Subcutaneous abdominal adipose tissue (tissue), 5 donors: ENCODE results near the gene NEK10.

Source experiments
- H3K27ac ChIP-seq: one replicate; pipeline ENCODE4 v1.7.0; 2013; ENCODE audit warnings: low read depth, mild to moderate bottlenecking, inconsistent platforms, low read length, moderate library complexity
- H3K27me3 ChIP-seq, 5 donors: one replicate each; pipeline ENCODE4 v1.7.0; 2013; ENCODE audit warnings: low read length in 5 of 5, inconsistent platforms in 1 of 5; ENCODE audit not compliant: control insufficient read depth in 5 of 5, insufficient read depth in 4 of 5
- H3K36me3 ChIP-seq, 5 donors: one replicate each; pipeline ENCODE4 v1.7.0; 2013; ENCODE audit warnings: low read length in 5 of 5; ENCODE audit not compliant: control insufficient read depth in 5 of 5, insufficient read depth in 5 of 5
- H3K4me1 ChIP-seq, 5 donors: one replicate each; pipeline ENCODE4 v1.7.0; 2013; ENCODE audit warnings: low read length in 5 of 5, mild to moderate bottlenecking in 3 of 5, moderate library complexity in 1 of 5; ENCODE audit not compliant: control insufficient read depth in 5 of 5, insufficient read depth in 5 of 5
- H3K4me3 ChIP-seq, 5 donors: one replicate each; pipeline ENCODE4 v1.7.0; 2013; ENCODE audit warnings: low read length in 5 of 5, low read depth in 1 of 5
- H3K9ac ChIP-seq, 5 donors: one replicate each; pipeline ENCODE4 v1.7.0; 2013; ENCODE audit warnings: low read length in 5 of 5, mild to moderate bottlenecking in 4 of 5, moderate library complexity in 3 of 5
- H3K9me3 ChIP-seq, 5 donors: one replicate each; pipeline ENCODE4 v1.7.0; 2013; ENCODE audit warnings: low read length in 5 of 5; ENCODE audit not compliant: control insufficient read depth in 5 of 5
- donor health status: healthy.
- donor health status: healthy.
- donor health status: healthy.
- donor health status: healthy.
- donor health status: healthy.

Gene NEK10

DNA sequence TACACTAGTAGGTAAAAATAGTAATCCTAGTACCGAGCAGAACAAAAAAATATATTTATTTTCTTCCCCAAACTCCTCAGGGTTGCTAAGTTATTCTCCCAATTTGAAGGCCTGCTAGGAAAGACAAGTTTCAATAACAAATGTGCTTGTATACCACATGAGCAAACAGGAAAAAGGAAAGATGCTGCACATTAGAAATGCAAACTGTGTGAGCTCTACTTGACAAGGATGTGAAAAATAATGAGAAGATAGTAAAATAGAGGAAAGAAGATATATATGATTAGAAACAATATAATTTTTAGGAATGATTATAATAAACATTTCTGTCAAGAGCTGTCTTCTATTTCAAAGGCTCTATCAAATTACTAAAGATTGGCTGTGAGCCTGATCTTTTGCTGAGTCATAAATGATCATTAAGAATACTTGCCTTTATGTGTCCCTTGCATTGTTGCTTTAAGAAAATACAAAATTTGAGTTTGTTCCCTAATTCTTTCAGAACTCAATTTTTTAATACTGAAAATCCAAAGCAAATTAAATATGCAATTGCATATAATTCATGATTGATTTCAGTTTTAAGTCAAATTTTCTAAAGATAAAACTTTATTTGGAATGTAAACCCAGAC, 174.2 kb downstream of the NEK10 start:
- H3K9me3 ChIP-seq = peaks cover 0 to 5% (median 0%) of the 10 kb centered on the region in 5 donors
- no peak overlapping the region for H3K9ac ChIP-seq
- no peak overlapping the region for H3K4me3 ChIP-seq
- no peaks in the 10 kb centered on the region for H3K27me3 ChIP-seq
- no peaks in the 10 kb centered on the region for H3K4me1 ChIP-seq
- no peak overlapping the region for H3K27ac ChIP-seq
- no peaks in the 10 kb centered on the region for H3K36me3 ChIP-seq

DNA sequence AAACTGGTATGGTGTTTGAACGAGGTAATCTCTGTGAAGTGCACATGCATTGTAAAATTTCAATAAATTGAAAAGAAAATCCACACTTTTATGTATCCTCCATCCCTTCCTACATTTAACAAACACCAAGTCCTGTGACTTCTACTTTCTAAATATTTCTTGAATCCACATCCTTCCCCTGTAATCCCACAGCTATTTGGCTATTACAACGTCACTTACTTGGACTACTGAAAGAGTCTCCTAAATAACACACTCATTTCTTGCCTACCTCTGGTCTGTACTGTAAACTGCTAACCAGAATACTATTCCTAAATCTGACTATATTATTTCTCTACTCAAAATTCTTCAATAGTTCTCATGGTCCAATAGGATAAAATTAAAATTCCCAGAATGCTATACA, 176.1 kb downstream of the NEK10 start:
- H3K36me3 ChIP-seq = no peaks in the 10 kb centered on the region
- H3K9ac ChIP-seq = no peak overlapping the region
- no peak overlapping the region for H3K4me3 ChIP-seq
- H3K9me3 ChIP-seq = peaks cover 0 to 2% (median 0%) of the 10 kb centered on the region in 5 donors
- H3K27ac ChIP-seq = no peak overlapping the region
- H3K27me3 ChIP-seq = no peaks in the 10 kb centered on the region
- H3K4me1 ChIP-seq = no peaks in the 10 kb centered on the region

DNA sequence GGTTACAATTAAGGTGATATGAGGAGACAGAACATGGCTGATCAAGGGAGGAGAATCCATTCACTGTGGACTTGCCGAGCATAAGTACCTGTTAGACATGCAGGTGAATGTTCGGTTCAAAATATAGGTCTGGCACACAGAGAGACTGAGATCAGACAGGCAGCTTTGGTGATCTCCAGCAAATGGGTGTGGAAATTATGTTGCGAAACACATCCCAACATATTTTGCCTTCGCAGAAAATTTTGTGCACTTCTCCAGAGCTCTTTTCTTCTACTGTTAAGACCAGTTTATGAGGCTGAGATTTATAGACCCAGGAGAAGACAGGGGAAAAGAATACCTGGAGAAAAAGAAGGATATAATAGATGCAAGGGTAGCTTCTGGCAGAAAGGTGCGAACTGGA, 183.2 kb downstream of the NEK10 start:
- Histone ChIP-seq H3K36me3 (no peaks in the 10 kb centered on the region), H3K27me3 (no peaks in the 10 kb centered on the region), H3K27ac (no peak overlapping the region), H3K9ac (no peak overlapping the region), H3K9me3 (no peaks in the 10 kb centered on the region), H3K4me1 (no peaks in the 10 kb centered on the region), H3K4me3 (no peak overlapping the region)

DNA sequence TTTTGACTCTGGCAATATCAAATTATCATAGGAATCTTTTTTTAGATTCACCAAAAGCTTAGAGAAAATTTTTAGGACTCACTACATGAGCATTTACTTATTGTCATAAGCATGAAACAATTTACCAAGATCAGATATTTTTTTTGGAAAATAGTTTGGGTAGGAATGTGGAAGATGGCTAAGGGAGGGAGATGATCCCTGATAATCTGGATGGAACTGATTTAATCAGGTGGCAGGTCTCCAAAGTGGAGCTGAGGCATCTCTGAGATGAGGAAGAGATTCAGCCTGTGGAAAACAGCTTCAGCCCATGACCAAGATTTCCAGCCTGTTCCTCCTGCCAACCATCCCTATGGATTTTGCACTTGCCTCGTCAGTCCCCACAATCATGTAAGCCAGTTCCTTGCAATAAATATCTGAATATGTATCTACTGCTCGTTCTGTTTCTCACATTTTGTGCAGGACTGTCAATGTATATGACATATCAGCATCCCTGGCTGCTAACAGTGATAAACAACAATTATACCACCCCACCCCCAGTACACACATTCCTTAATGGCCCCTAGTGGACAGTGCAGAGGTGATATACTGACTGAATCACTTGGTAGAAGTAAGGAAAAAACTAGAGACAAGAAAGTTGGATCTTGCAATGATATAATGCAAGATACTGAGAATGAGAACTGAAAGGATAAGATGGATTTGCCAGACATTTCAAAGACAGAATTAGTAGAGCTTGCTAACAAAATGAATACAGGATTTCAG, 183.8 kb downstream of the NEK10 start:
- no peak overlapping the region for H3K9ac ChIP-seq
- H3K9me3 ChIP-seq = no peaks in the 10 kb centered on the region
- H3K4me1 ChIP-seq = no peaks in the 10 kb centered on the region
- H3K27me3 ChIP-seq = no peaks in the 10 kb centered on the region
- H3K4me3 ChIP-seq = no peak overlapping the region
- H3K36me3 ChIP-seq = no peaks in the 10 kb centered on the region
- H3K27ac ChIP-seq = no peak overlapping the region

DNA sequence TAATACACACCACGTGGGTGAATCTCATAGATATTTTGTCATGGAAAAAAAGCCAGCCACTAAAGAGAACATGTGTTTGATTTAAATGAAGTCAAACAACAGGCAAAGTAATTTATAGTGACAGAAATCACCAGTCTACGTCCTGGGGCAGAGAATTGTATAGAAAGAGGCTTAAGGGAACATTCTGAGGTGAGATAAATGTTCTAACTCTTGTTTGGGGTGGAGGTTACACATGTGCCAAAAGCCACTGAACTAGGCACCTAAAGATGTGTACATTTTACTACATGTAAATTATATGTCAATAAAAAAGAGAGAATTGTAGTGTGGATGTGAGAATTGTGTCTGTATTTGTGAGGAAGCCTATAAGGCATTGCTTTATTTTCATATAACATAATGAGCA, 184.9 kb downstream of the NEK10 start:
- H3K27me3 ChIP-seq = no peaks in the 10 kb centered on the region
- H3K9me3 ChIP-seq = no peaks in the 10 kb centered on the region
- no peak overlapping the region for H3K27ac ChIP-seq
- H3K36me3 ChIP-seq = no peaks in the 10 kb centered on the region
- H3K4me3 ChIP-seq = no peak overlapping the region
- no peaks in the 10 kb centered on the region for H3K4me1 ChIP-seq
- no peak overlapping the region for H3K9ac ChIP-seq

DNA sequence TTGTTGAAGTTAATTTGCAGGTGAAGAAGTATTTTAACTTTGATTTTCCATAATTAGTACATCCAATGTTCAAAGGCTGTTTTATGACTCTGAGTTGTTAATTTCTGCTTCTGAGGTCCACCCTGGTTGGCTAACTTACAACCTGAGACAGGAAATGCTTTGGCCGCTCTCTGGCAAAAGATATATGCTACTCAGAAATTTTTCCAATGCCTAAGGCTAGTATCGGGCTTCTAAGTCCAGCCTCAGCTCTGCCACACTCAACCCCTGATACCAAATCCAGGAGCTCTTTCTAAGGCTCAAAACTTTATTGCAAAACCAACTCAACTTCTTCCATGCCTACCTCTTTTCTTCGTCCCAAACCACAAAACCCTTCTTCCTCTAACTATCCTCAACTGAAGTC, 192.9 kb downstream of the NEK10 start:
- H3K27ac ChIP-seq = no peak overlapping the region
- H3K4me1 ChIP-seq = no peaks in the 10 kb centered on the region
- no peak overlapping the region for H3K9ac ChIP-seq
- no peaks in the 10 kb centered on the region for H3K36me3 ChIP-seq
- H3K9me3 ChIP-seq = no peaks in the 10 kb centered on the region
- no peaks in the 10 kb centered on the region for H3K27me3 ChIP-seq
- no peak overlapping the region for H3K4me3 ChIP-seq

DNA sequence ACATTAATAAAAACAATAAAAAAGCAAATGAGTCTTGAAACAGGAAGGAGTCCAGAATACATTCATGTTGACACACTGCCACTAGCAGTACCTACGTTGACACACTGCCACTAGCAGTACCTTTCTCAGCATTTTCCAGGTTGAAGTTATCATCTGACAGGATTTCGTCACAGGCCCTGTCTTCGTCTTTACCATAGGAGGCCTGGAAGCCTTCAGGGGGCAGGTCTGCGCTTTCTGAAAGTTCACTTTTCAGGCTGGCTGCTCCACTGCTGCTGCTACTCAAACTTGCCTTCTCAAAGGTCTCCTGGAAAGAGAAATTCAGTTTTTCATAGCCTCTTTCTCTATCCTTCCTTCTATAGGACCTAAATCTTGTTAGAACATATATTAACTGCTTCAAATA, 194.7 kb downstream of the NEK10 start:
- H3K27ac ChIP-seq = no peak overlapping the region
- no peak overlapping the region for H3K4me3 ChIP-seq
- H3K9ac ChIP-seq = no peak overlapping the region
- H3K9me3 ChIP-seq = no peaks in the 10 kb centered on the region
- H3K4me1 ChIP-seq = no peaks in the 10 kb centered on the region
- no peaks in the 10 kb centered on the region for H3K27me3 ChIP-seq
- no peaks in the 10 kb centered on the region for H3K36me3 ChIP-seq

DNA sequence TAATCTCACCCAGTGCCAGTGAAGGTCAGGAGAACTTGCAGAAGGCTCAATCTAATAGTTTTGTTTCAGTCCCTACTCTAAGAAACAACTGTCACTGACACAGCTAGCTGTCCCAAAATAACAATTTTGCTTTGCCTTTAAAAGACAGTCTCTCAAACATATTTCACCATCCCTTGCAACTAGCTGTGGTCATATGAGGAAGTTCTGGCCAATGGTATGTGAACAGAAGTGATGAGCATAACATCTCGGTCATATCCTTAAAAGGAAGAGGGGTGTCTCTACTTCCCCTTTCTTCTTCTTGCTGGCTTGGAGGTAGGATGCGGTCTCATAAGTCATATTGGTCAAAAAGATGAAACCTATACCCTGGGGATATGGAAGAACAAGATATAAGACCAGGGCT, 198.1 kb downstream of the NEK10 start:
- no peaks in the 10 kb centered on the region for H3K9me3 ChIP-seq
- no peak overlapping the region for H3K9ac ChIP-seq
- H3K4me3 ChIP-seq = no peak overlapping the region
- peaks cover 0 to 4% (median 0%) of the 10 kb centered on the region in 5 donors for H3K4me1 ChIP-seq
- H3K27ac ChIP-seq = no peak overlapping the region
- H3K36me3 ChIP-seq = no peaks in the 10 kb centered on the region
- H3K27me3 ChIP-seq = no peaks in the 10 kb centered on the region

DNA sequence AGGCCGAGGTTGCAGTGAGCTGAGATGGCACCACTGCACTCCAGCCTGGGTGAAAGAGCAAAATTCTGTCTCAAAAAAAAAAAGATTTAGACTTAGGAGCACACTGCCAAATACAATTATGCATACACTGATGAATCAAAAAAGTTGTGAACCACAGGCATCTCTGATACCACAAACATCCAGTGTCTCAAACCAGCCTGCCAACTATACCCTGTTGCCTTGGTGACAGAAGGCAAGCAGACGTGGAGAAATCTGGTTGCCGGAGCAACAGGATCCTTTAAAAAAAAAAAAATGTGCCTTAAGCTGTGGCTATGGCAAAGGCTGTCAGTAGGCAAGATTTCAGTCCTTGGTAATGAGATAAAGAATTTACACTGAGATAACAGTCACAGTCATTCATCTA, 202.3 kb downstream of the NEK10 start:
- H3K27ac ChIP-seq = no peak overlapping the region
- H3K9me3 ChIP-seq = no peaks in the 10 kb centered on the region
- H3K4me1 ChIP-seq = peaks cover 0 to 15% (median 3%) of the 10 kb centered on the region in 5 donors
- no peak overlapping the region for H3K9ac ChIP-seq
- H3K27me3 ChIP-seq = no peaks in the 10 kb centered on the region
- H3K4me3 ChIP-seq = no peak overlapping the region
- no peaks in the 10 kb centered on the region for H3K36me3 ChIP-seq

DNA sequence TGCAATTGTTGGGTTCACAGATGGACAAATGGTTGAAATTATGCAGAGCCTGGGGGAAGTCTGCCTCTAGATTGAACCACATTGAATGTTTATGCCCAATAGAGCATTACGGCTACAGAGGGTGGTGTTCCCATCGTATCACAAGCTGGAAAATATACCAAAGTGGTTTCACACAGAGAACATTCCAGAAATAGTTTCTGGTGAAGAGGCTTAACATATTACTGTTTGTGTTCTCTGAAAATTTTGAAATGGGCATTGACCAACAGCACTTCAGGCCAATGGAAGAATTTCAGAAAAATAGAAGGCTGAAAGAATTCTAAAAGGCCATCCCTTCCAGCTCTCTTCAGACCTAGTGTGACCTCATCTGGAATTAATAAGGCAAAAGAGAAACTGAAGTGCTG, 203.9 kb downstream of the NEK10 start:
- peaks cover 0 to 15% (median 3%) of the 10 kb centered on the region in 5 donors for H3K4me1 ChIP-seq
- no peak overlapping the region for H3K9ac ChIP-seq
- no peaks in the 10 kb centered on the region for H3K9me3 ChIP-seq
- peak overlapping the region; percentile 52 for H3K27ac ChIP-seq
- H3K27me3 ChIP-seq = no peaks in the 10 kb centered on the region
- H3K36me3 ChIP-seq = no peaks in the 10 kb centered on the region
- H3K4me3 ChIP-seq = peak overlapping the region in 1 of 5 donors; percentile 15
